HG03060 (cell line): Measurements from ENCODE around the gene GDF3.
"Not testable (repeated sequence)": the region's sequence is repeated elsewhere in the genome, so short reads cannot be mapped to it uniquely, and the experiment has no call there.

Experiments
- ATAC-seq: cut with Tn5 transposase; IDR thresholded peaks from one replicate; pipeline ENCODE4 v1.9.1; 2021; ENCODE audit warnings: low read depth, moderate number of reproducible peaks; ENCODE audit not compliant: unreplicated experiment

The GDF3 gene

GRCh38 chr12:7668171-7668570 lies 27.4 kb downstream of the GDF3 start:
- no peak for ATAC-seq

GRCh38 chr12:7667125-7667524 lies 28.4 kb downstream of the GDF3 start:
- ATAC-seq: no peak

- no peak for ATAC-seq
Observed at GRCh38 chr12:7666595-7666994, 29.0 kb downstream of the GDF3 start.

- ATAC-seq: no peak
Observed at GRCh38 chr12:7661741-7662140, 33.8 kb downstream of the GDF3 start.

GRCh38 chr12:7656121-7656520 lies 39.5 kb downstream of the GDF3 start:
- ATAC-seq: no peak

- ATAC-seq: no peak
Observed at GRCh38 chr12:7650091-7650490, 45.5 kb downstream of the GDF3 start.

- ATAC-seq: no peak
Observed at GRCh38 chr12:7647071-7647470, 48.5 kb downstream of the GDF3 start.

- ATAC-seq: no peak
Observed at GRCh38 chr12:7646178-7646475, 49.4 kb downstream of the GDF3 start.

GRCh38 chr12:7645395-7646177 lies 50.0 kb downstream of the GDF3 start:
- ATAC-seq: no peak

- ATAC-seq: no peak
Observed at GRCh38 chr12:7642876-7643309, 52.7 kb downstream of the GDF3 start.

- ATAC-seq: no peak
Observed at GRCh38 chr12:7642287-7642686, 53.3 kb downstream of the GDF3 start.

- ATAC-seq: not testable (repeated sequence)
Observed at GRCh38 chr12:7640123-7640995, 55.2 kb downstream of the GDF3 start.
